Duodenal mucosa (tissue), 2 donors: Measurements from ENCODE around the gene IQCH.

Experiments
- H3K27ac ChIP-seq: one replicate; pipeline ENCODE4 v1.7.0; 2013; ENCODE audit warnings: low read depth, low read length
- H3K27me3 ChIP-seq, 2 donors: one replicate each; pipeline ENCODE4 v1.7.0; 2013; ENCODE audit warnings: low read length in 2 of 2, control low read depth in 1 of 2; ENCODE audit not compliant: insufficient read depth in 2 of 2, control insufficient read depth in 1 of 2
- H3K36me3 ChIP-seq, 2 donors: one replicate each; pipeline ENCODE4 v1.7.0; 2013; ENCODE audit warnings: low read length in 2 of 2, control low read depth in 1 of 2; ENCODE audit not compliant: insufficient read depth in 2 of 2, control insufficient read depth in 1 of 2
- H3K4me1 ChIP-seq, 2 donors: one replicate each; pipeline ENCODE4 v1.7.0; 2013; ENCODE audit warnings: low read length in 2 of 2, control low read depth in 1 of 2; ENCODE audit not compliant: insufficient read depth in 2 of 2, control insufficient read depth in 1 of 2
- H3K4me3 ChIP-seq, 2 donors: one replicate each; pipeline ENCODE4 v1.7.0; 2013; ENCODE audit warnings: low read length in 2 of 2, low read depth in 1 of 2
- H3K9ac ChIP-seq, 2 donors: one replicate each; pipeline ENCODE4 v1.7.0; 2013; ENCODE audit warnings: low read length in 2 of 2, low read depth in 1 of 2
- H3K9me3 ChIP-seq, 2 donors: one replicate each; pipeline ENCODE4 v1.7.0; 2013; ENCODE audit warnings: low read length in 2 of 2, control low read depth in 1 of 2; ENCODE audit not compliant: control insufficient read depth in 1 of 2

Gene IQCH

GRCh38 chr15:67384761-67385160 lies 130.2 kb downstream of the IQCH start:
- no peaks in the 10 kb centered on the region for H3K36me3 ChIP-seq
- no peak overlapping the region for H3K9ac ChIP-seq
- no peaks in the 10 kb centered on the region for H3K4me1 ChIP-seq
- H3K4me3 ChIP-seq = no peak overlapping the region
- no peaks in the 10 kb centered on the region for H3K27me3 ChIP-seq
- H3K9me3 ChIP-seq = no peaks in the 10 kb centered on the region
- no peak overlapping the region for H3K27ac ChIP-seq

- no peaks in the 10 kb centered on the region for H3K9me3 ChIP-seq
- H3K4me3 ChIP-seq = no peak overlapping the region
- H3K9ac ChIP-seq = no peak overlapping the region
- no peak overlapping the region for H3K27ac ChIP-seq
- no peaks in the 10 kb centered on the region for H3K27me3 ChIP-seq
- no peaks in the 10 kb centered on the region for H3K36me3 ChIP-seq
- H3K4me1 ChIP-seq = no peaks in the 10 kb centered on the region
These were observed 131.4 kb downstream of the IQCH start for GRCh38 chr15:67385971-67386370.

- H3K9ac ChIP-seq = no peak overlapping the region
- H3K4me3 ChIP-seq = no peak overlapping the region
- H3K36me3 ChIP-seq = no peaks in the 10 kb centered on the region
- H3K4me1 ChIP-seq = no peaks in the 10 kb centered on the region
- no peak overlapping the region for H3K27ac ChIP-seq
- no peaks in the 10 kb centered on the region for H3K27me3 ChIP-seq
- no peaks in the 10 kb centered on the region for H3K9me3 ChIP-seq
These were observed 132.4 kb downstream of the IQCH start for GRCh38 chr15:67386947-67387346.

- Histone ChIP-seq H3K9me3 (no peaks in the 10 kb centered on the region), H3K27me3 (no peaks in the 10 kb centered on the region), H3K36me3 (no peaks in the 10 kb centered on the region), H3K9ac (no peak overlapping the region), H3K4me1 (no peaks in the 10 kb centered on the region), H3K4me3 (no peak overlapping the region), H3K27ac (no peak overlapping the region)
These were observed 135.4 kb downstream of the IQCH start for GRCh38 chr15:67389975-67390374.

GRCh38 chr15:67394873-67395639 lies 140.5 kb downstream of the IQCH start:
- Histone ChIP-seq H3K9ac (no peak overlapping the region), H3K9me3 (no peaks in the 10 kb centered on the region), H3K4me3 (no peak overlapping the region), H3K36me3 (no peaks in the 10 kb centered on the region), H3K4me1 (no peaks in the 10 kb centered on the region), H3K27me3 (no peaks in the 10 kb centered on the region), H3K27ac (no peak overlapping the region)

GRCh38 chr15:67396114-67396513 lies 141.5 kb downstream of the IQCH start:
- Histone ChIP-seq H3K4me1 (no peaks in the 10 kb centered on the region), H3K9ac (no peak overlapping the region), H3K4me3 (no peak overlapping the region), H3K9me3 (no peaks in the 10 kb centered on the region), H3K27me3 (no peaks in the 10 kb centered on the region), H3K36me3 (no peaks in the 10 kb centered on the region), H3K27ac (no peak overlapping the region)

GRCh38 chr15:67397139-67397538 lies 142.6 kb downstream of the IQCH start:
- Histone ChIP-seq H3K27ac (no peak overlapping the region), H3K4me1 (no peaks in the 10 kb centered on the region), H3K9me3 (no peaks in the 10 kb centered on the region), H3K27me3 (no peaks in the 10 kb centered on the region), H3K4me3 (no peak overlapping the region), H3K9ac (no peak overlapping the region), H3K36me3 (no peaks in the 10 kb centered on the region)

GRCh38 chr15:67399925-67400324 lies 145.3 kb downstream of the IQCH start:
- Histone ChIP-seq H3K9ac (no peak overlapping the region), H3K9me3 (no peaks in the 10 kb centered on the region), H3K4me1 (no peaks in the 10 kb centered on the region), H3K36me3 (no peaks in the 10 kb centered on the region), H3K4me3 (no peak overlapping the region), H3K27ac (no peak overlapping the region), H3K27me3 (no peaks in the 10 kb centered on the region)

GRCh38 chr15:67400890-67401289 lies 146.3 kb downstream of the IQCH start:
- Histone ChIP-seq H3K4me1 (no peaks in the 10 kb centered on the region), H3K36me3 (no peaks in the 10 kb centered on the region), H3K27me3 (no peaks in the 10 kb centered on the region), H3K4me3 (no peak overlapping the region), H3K27ac (no peak overlapping the region), H3K9ac (no peak overlapping the region), H3K9me3 (no peaks in the 10 kb centered on the region)

GRCh38 chr15:67401336-67401735 lies 146.8 kb downstream of the IQCH start:
- Histone ChIP-seq H3K9me3 (no peaks in the 10 kb centered on the region), H3K4me1 (no peaks in the 10 kb centered on the region), H3K27ac (no peak overlapping the region), H3K4me3 (no peak overlapping the region), H3K36me3 (no peaks in the 10 kb centered on the region), H3K27me3 (no peaks in the 10 kb centered on the region), H3K9ac (no peak overlapping the region)
